Sigmoid colon (tissue), 7 donors: ENCODE data around the gene SYT17. TPM values are rescaled to one million over a fixed set of nuclear protein-coding genes. Genes with fewer than 3 reads are reported as not detected.

Experiments used
- DNase-seq: peaks from one replicate; pipeline ENCODE4 v3.0.0-alpha.2; 2019
- H3K27ac ChIP-seq, 4 donors: fragments of 200-600 bp; sonication (generic); one replicate each; pipeline ENCODE4 v1.5.1; 2016 to 2019; ENCODE audit warnings: mild to moderate bottlenecking in 1 of 4
- H3K27me3 ChIP-seq, 3 donors: fragments of 200-600 bp; sonication (generic); one replicate each; pipeline ENCODE4 v1.5.1; 2019; ENCODE audit warnings: mild to moderate bottlenecking in 1 of 3
- H3K36me3 ChIP-seq, 4 donors: fragments of 200-600 bp; sonication (generic); one replicate each; pipeline ENCODE4 v1.5.1; 2016 to 2019
- H3K4me1 ChIP-seq, 4 donors: fragments of 200-600 bp; sonication (generic); one replicate each; pipeline ENCODE4 v1.5.1; 2017 to 2019
- H3K4me3 ChIP-seq, 4 donors: fragments of 200-600 bp; sonication (generic); one replicate each; pipeline ENCODE4 v1.5.1; 2017 to 2019; ENCODE audit warnings: mild to moderate bottlenecking in 2 of 4, moderate library complexity in 1 of 4
- H3K9me3 ChIP-seq, 4 donors: fragments of 200-600 bp in 3 of 4; sonication (generic) in 3 of 4; one replicate each; pipeline versions ENCODE4 v1.5.1 to v1.6.1; 2013 to 2019
- CTCF ChIP-seq, 4 experiments: fragments of 450-650 bp in 3 of 4; fragments of 200-600 bp in 1 of 4; IDR thresholded peaks; one replicate each; pipeline ENCODE4 v1.5.1; 2016 to 2019; ENCODE audit warnings: antibody characterized with exemption in 4 of 4, mild to moderate bottlenecking in 3 of 4, moderate library complexity in 2 of 4
- EP300 ChIP-seq, 4 donors: sonication (generic); formaldehyde crosslinking; IDR thresholded peaks; one replicate each; pipeline ENCODE4 v1.6.1; 2017; ENCODE audit warnings: antibody characterized with exemption in 4 of 4
- POLR2A ChIP-seq, 2 donors: fragments of 450-650 bp; IDR thresholded peaks; one replicate each; pipeline ENCODE4 v1.6.1; 2016; ENCODE audit warnings: antibody characterized with exemption in 2 of 2, mild to moderate bottlenecking in 2 of 2, moderate library complexity in 2 of 2
- POLR2AphosphoS5 ChIP-seq, 4 donors: sonication (generic); formaldehyde crosslinking; IDR thresholded peaks; one replicate each; pipeline ENCODE4 v1.6.1; 2017; ENCODE audit warnings: antibody characterized with exemption in 4 of 4
- WGBS, 2 donors: extraction: QIAGEN DNeasy Blood & Tissue Kit; methylation state at CpG; one replicate each; pipeline ENCODE4 v1.1.7; 2013; 5-methylcytosine and 5-hydroxymethylcytosine counted together
- intact Hi-C: fragments of 100-400 bp; cut with DNase I; formaldehyde crosslinking; loops from one replicate; pipeline ENCODE4 v1.15.1; 2023
- polyA plus RNA-seq, 3 donors: library from polyadenylated mRNA; stranded (reverse); fragments of 200-250 nt; gene quantifications; one replicate each; pipeline ENCODE4 v1.2.3, GENCODE V29; 2013
- total RNA-seq, 4 donors: library from RNA; depleted of rRNA; stranded (reverse); fragments of >200 nt; gene quantifications; one replicate each; pipeline ENCODE4 v1.1.0, GENCODE V29; 2016
- donor health status: healthy with polysubstance abuse.
- donor health status: Bipolar disorder and iron deficiency.
- donor health status: healthy.

Gene SYT17
- total and polyA plus RNA-seq, 7 donors = 0.68 to 7.6 (median 2.2) TPM

- WGBS, 2 donors = 16 to 56% methylated on average over 1 of the region's 1 CpG
- Histone ChIP-seq H3K36me3 (no peaks in the 10 kb centered on the region), H3K4me1 (peaks cover 0 to 11% (median 0%) of the 10 kb centered on the region in 4 donors), H3K4me3 (no peak overlapping the region), H3K9me3 (no peaks in the 10 kb centered on the region), H3K27me3 (no peaks in the 10 kb centered on the region), H3K27ac (peak overlapping the region in 2 of 4 donors; percentile 17 to 34)
- TF ChIP-seq CTCF (IDR thresholded peaks at IDR 0.05) = no peak
- TF ChIP-seq EP300 (IDR thresholded peaks at IDR 0.05) = no peak
- no peak for TF ChIP-seq POLR2A (IDR thresholded peaks at IDR 0.05)
- TF ChIP-seq POLR2AphosphoS5 (IDR thresholded peaks at IDR 0.05) = no peak
- intact Hi-C loops = no loop called here
- no peak for DNase-seq
Observed at GRCh38 chr16:19284207-19284606, 116.2 kb downstream of the SYT17 start.

GRCh38 chr16:19285431-19285830, 117.4 kb downstream of the SYT17 start, which contains the start of gene CLEC19A:
Gene CLEC19A, plus strand, starts transcription at chr16:19285731. Its CDS starts 121 bp downstream, at chr16:19285852.
- H3K4me1 ChIP-seq = peaks cover 0 to 11% (median 0%) of the 10 kb centered on the region in 4 donors
- no peaks in the 10 kb centered on the region for H3K27me3 ChIP-seq
- no peak within 1 kb of the TSS for H3K27ac ChIP-seq
- no peaks in the 10 kb centered on the region for H3K9me3 ChIP-seq
- H3K4me3 ChIP-seq = no peak within 1 kb of the TSS
- no peak for TF ChIP-seq POLR2A (IDR thresholded peaks at IDR 0.05)
- intact Hi-C loops = no loop called here
- H3K36me3 ChIP-seq = no peaks in the 10 kb centered on the region
- no peak for DNase-seq
- WGBS, 2 donors = 82 to 89% methylated on average over 2 of the region's 2 CpGs

- no peaks in the 10 kb centered on the region for H3K9me3 ChIP-seq
- H3K36me3 ChIP-seq = no peaks in the 10 kb centered on the region
- DNase-seq = no peak
- intact Hi-C loops = no loop called here
- no peak overlapping the region for H3K4me3 ChIP-seq
- H3K27ac ChIP-seq = no peak overlapping the region
- peaks cover 0 to 11% (median 0%) of the 10 kb centered on the region in 4 donors for H3K4me1 ChIP-seq
- WGBS, 2 donors = 92% methylated on average over 2 of the region's 2 CpGs
- TF ChIP-seq POLR2AphosphoS5 (IDR thresholded peaks at IDR 0.05) = no peak
- no peak for TF ChIP-seq CTCF (IDR thresholded peaks at IDR 0.05)
- no peak for TF ChIP-seq EP300 (IDR thresholded peaks at IDR 0.05)
- no peak for TF ChIP-seq POLR2A (IDR thresholded peaks at IDR 0.05)
- no peaks in the 10 kb centered on the region for H3K27me3 ChIP-seq
Observed at GRCh38 chr16:19286827-19287226, 118.8 kb downstream of the SYT17 start.

GRCh38 chr16:19287241-19287640, 119.2 kb downstream of the SYT17 start:
- no peak for TF ChIP-seq POLR2A (IDR thresholded peaks at IDR 0.05)
- TF ChIP-seq CTCF (IDR thresholded peaks at IDR 0.05) = no peak
- TF ChIP-seq EP300 (IDR thresholded peaks at IDR 0.05) = no peak
- TF ChIP-seq POLR2AphosphoS5 (IDR thresholded peaks at IDR 0.05) = no peak
- intact Hi-C loops = no loop called here
- 87 to 94% methylated on average over 4 of the region's 4 CpGs for WGBS, 2 donors
- Histone ChIP-seq H3K4me1 (peaks cover 0 to 11% (median 0%) of the 10 kb centered on the region in 4 donors), H3K4me3 (no peak overlapping the region), H3K27ac (no peak overlapping the region), H3K36me3 (no peaks in the 10 kb centered on the region), H3K9me3 (no peaks in the 10 kb centered on the region), H3K27me3 (no peaks in the 10 kb centered on the region)
- DNase-seq = no peak

GRCh38 chr16:19288872-19289799, 121.1 kb downstream of the SYT17 start:
- DNase-seq = no peak
- no peak overlapping the region for H3K4me3 ChIP-seq
- no peaks in the 10 kb centered on the region for H3K27me3 ChIP-seq
- no peak for TF ChIP-seq POLR2A (IDR thresholded peaks at IDR 0.05)
- TF ChIP-seq CTCF (IDR thresholded peaks at IDR 0.05) = no peak
- no peak for TF ChIP-seq EP300 (IDR thresholded peaks at IDR 0.05)
- TF ChIP-seq POLR2AphosphoS5 (IDR thresholded peaks at IDR 0.05) = no peak
- intact Hi-C loops = no loop called here
- no peaks in the 10 kb centered on the region for H3K4me1 ChIP-seq
- no peaks in the 10 kb centered on the region for H3K9me3 ChIP-seq
- no peak overlapping the region for H3K27ac ChIP-seq
- WGBS, 2 donors = 85 to 89% methylated on average over 7 of the region's 7 CpGs
- H3K36me3 ChIP-seq = no peaks in the 10 kb centered on the region
